K562 (cell line): Measurements from ENCODE around the gene ADCY5. TPM values are rescaled to one million over a fixed set of nuclear protein-coding genes. Genes with fewer than 3 reads are reported as not detected.

Experiments used
- CHD7 ChIP-seq: fragments of 200-600 bp; sonication (generic); IDR thresholded peaks from one replicate; pipeline ENCODE4 v1.6.1; 2012; ENCODE audit warnings: mild to moderate bottlenecking, low read depth, low read length, inconsistent platforms
- ESRRA ChIP-seq: fragments of 450-650 bp; IDR thresholded peaks from 2 replicates; pipeline ENCODE4 v1.6.1; 2014; ENCODE audit warnings: low read depth, mild to moderate bottlenecking, moderate library complexity, borderline replicate concordance
- KLF13 ChIP-seq: fragments of 450-650 bp; IDR thresholded peaks from 2 replicates; pipeline ENCODE4 v1.6.1; 2016; ENCODE audit warnings: missing genetic modification characterization, low read depth, mild to moderate bottlenecking, missing compliant biosample characterization, moderate library complexity, borderline replicate concordance
- MNT ChIP-seq, 2 experiments: fragments of 450-650 bp; conservative IDR thresholded peaks; 2 replicates each; pipeline ENCODE4 v1.6.1; 2017; ENCODE audit warnings: mild to moderate bottlenecking in 2 of 2, moderate library complexity in 2 of 2
- NFE2 ChIP-seq: IDR thresholded peaks from 2 replicates; pipeline ENCODE4 v1.6.1; 2014; ENCODE audit warnings: antibody characterized with exemption, low read depth
- RNF219 ChIP-seq: fragments of 250-450 bp; sonication (Bioruptor Pico); IDR thresholded peaks from 2 replicates; pipeline ENCODE4 v1.5.0; 2022; ENCODE audit warnings: mild to moderate bottlenecking
- ZBTB5 ChIP-seq: fragments of 450-650 bp; IDR thresholded peaks from 2 replicates; pipeline ENCODE4 v1.6.1; 2017; ENCODE audit warnings: antibody characterized with exemption
- ZNF583 ChIP-seq: fragments of 250-450 bp; sonication (Bioruptor Pico); IDR thresholded peaks from 2 replicates; pipeline ENCODE4 v1.4.0; 2020
- polyA plus RNA-seq, 8 experiments: library from polyadenylated mRNA; depleted of rRNA in 4 of 8; stranded (reverse) in 5 of 8; unstranded in 3 of 8; fragments of >200 nt; fragmentation: Nextera tagmentation in 2 of 8; fragmentation: Illumina TruSeq in 1 of 8; extraction: Ambion mirVana in 2 of 8; extraction: Trizol in 1 of 8; gene quantifications; 2 replicates each; pipeline versions ENCODE4 v1.2.1 to v1.2.3, GENCODE V29; 2011 to 2014; ENCODE audit warnings: inconsistent platforms in 1 of 8, missing spikeins in 1 of 8
- total RNA-seq, 7 experiments: library from RNA; depleted of rRNA in 6 of 7; stranded (reverse); fragments of >200 nt in 6 of 7; fragmentation: Illumina TruSeq in 2 of 7; extraction: Trizol in 2 of 7; gene quantifications; 2 replicates each; pipeline versions ENCODE4 v1.2.1 to v1.2.3, GENCODE V29; 2011 to 2021; ENCODE audit warnings: low replicate concordance in 1 of 7

ADCY5 gene
- total and polyA plus RNA-seq, 9 of the 15 experiments (the other 6 are each of a cell fraction or from before 2014, with no cell fraction given) = under 0.01 TPM; not detected in 8

GRCh38 chr3:123286308-123287023 is 162.4 kb downstream of the ADCY5 start (continued):
- TF ChIP-seq RNF219 (CRISPR knock-in tag) (no peak), NFE2 (no peak), ZNF583 (CRISPR knock-in tag) (no peak), KLF13 (tag) (no peak), CHD7 (no peak), MNT (conservative IDR thresholded peaks at IDR 0.05) (no peak), ZBTB5 (no peak), ESRRA (no peak)
